ENCODE data around the gene BPI.

GRCh38 chr20:38343311-38344106 lies 39.6 kb downstream of the BPI start:
- TF ChIP-seq CTCF (IDR thresholded peaks at IDR 0.05; ENCODE audit: insufficient read depth, low read length) (no peak), POLR2AphosphoS5 (IDR thresholded peaks at IDR 0.05; ENCODE audit: low read depth) (no peak), SPI1 (IDR thresholded peaks at IDR 0.05; ENCODE audit: borderline replicate concordance, low read depth) (no peak)

Measured in HL-60 (cell line).